GM23338 (cell line): ENCODE results near the gene FGA. TPM values are rescaled to one million over a fixed set of nuclear protein-coding genes. Genes with fewer than 3 reads are reported as not detected.

Experiments
- ATAC-seq: fragments of 200-7000 bp; cut with Tn5 transposase; 3 replicates; pipeline ENCODE4 v1.9.1; 2020
- DNase-seq: peaks from one replicate; pipeline ENCODE4 v3.0.0-alpha.2; 2015; ENCODE audit warnings: low spot score
- H2AFZ ChIP-seq: fragments of 200-600 bp; sonication (generic); 2 replicates; pipeline ENCODE4 v1.8.0; 2016; ENCODE audit warnings: antibody characterized with exemption, mild to moderate bottlenecking, moderate library complexity
- H3F3A ChIP-seq: fragments of 200-600 bp; sonication (generic); replicated peaks from 2 replicates; pipeline ENCODE4 v1.8.0; 2017; ENCODE audit warnings: antibody characterized with exemption, mixed run types, low read depth
- H3K27ac ChIP-seq: fragments of 200-600 bp; sonication (generic); 2 replicates; pipeline ENCODE4 v1.6.1; 2016; ENCODE audit warnings: low read depth
- H3K27me3 ChIP-seq: fragments of 200-600 bp; sonication (generic); 2 replicates; pipeline ENCODE4 v1.8.0; 2016; ENCODE audit warnings: mild to moderate bottlenecking, mixed run types, moderate library complexity; ENCODE audit not compliant: insufficient read depth
- H3K36me3 ChIP-seq: fragments of 200-600 bp; sonication (generic); 2 replicates; pipeline ENCODE4 v1.8.0; 2016; ENCODE audit warnings: mild to moderate bottlenecking; ENCODE audit not compliant: insufficient read depth
- H3K4me1 ChIP-seq: fragments of 200-600 bp; sonication (generic); 2 replicates; pipeline ENCODE4 v1.8.0; 2016; ENCODE audit warnings: mild to moderate bottlenecking, moderate library complexity; ENCODE audit not compliant: insufficient read depth
- H3K4me2 ChIP-seq: fragments of 200-600 bp; sonication (generic); 2 replicates; pipeline ENCODE4 v1.7.1; 2017; ENCODE audit warnings: mixed run types
- H3K4me3 ChIP-seq: fragments of 200-600 bp; sonication (generic); 2 replicates; pipeline ENCODE4 v1.6.1; 2016; ENCODE audit warnings: mixed run types
- H3K79me2 ChIP-seq: fragments of 200-600 bp; sonication (generic); replicated peaks from 2 replicates; pipeline ENCODE4 v1.8.0; 2017; ENCODE audit warnings: mild to moderate bottlenecking; ENCODE audit not compliant: insufficient read depth
- H3K9me2 ChIP-seq: fragments of 200-600 bp; sonication (generic); 2 replicates; pipeline ENCODE4 v1.8.0; 2017; ENCODE audit not compliant: insufficient read depth
- H4K20me1 ChIP-seq: fragments of 200-600 bp; sonication (generic); replicated peaks from 2 replicates; pipeline ENCODE4 v1.8.0; 2017; ENCODE audit warnings: mild to moderate bottlenecking; ENCODE audit not compliant: insufficient read depth
- H3K27ac Mint-ChIP-seq: 2 replicates; pipeline ENCODE4 v1.8.0; 2020; ENCODE audit warnings: inconsistent platforms, mild to moderate bottlenecking, moderate library complexity, mixed read lengths
- H3K27me3 Mint-ChIP-seq: 3 replicates; pipeline ENCODE4 v1.8.0; 2022; ENCODE audit warnings: low read depth, mild to moderate bottlenecking, moderate library complexity, mixed read lengths, inconsistent platforms; ENCODE audit not compliant: insufficient read depth, poor library complexity
- H3K36me3 Mint-ChIP-seq: 3 replicates; pipeline ENCODE4 v1.8.0; 2021; ENCODE audit warnings: low read depth, mild to moderate bottlenecking, inconsistent platforms, moderate library complexity, mixed read lengths
- H3K4me1 Mint-ChIP-seq: 3 replicates; pipeline ENCODE4 v1.8.0; 2020; ENCODE audit warnings: mild to moderate bottlenecking, inconsistent platforms, mixed read lengths
- H3K4me3 Mint-ChIP-seq: 3 replicates; pipeline ENCODE4 v1.8.0; 2021; ENCODE audit warnings: moderate library complexity, mild to moderate bottlenecking, inconsistent platforms, mixed read lengths
- H3K9me3 Mint-ChIP-seq: 3 replicates; pipeline ENCODE4 v1.8.0; 2020; ENCODE audit warnings: moderate library complexity, mild to moderate bottlenecking, inconsistent platforms, mixed read lengths
- CREB1 ChIP-seq: fragments of 250-450 bp; sonication (Bioruptor Pico); IDR thresholded peaks from 2 replicates; pipeline ENCODE4 v1.5.0; 2020; ENCODE audit warnings: low read depth, mild to moderate bottlenecking, moderate library complexity
- EZH2 ChIP-seq: fragments of 200-600 bp; sonication (generic); IDR thresholded peaks from one replicate; pipeline ENCODE4 v1.8.0; 2017; ENCODE audit warnings: antibody characterized with exemption, mild to moderate bottlenecking, low read depth; ENCODE audit not compliant: unreplicated experiment
- EZH2phosphoT487 ChIP-seq: fragments of 200-600 bp; sonication (generic); IDR thresholded peaks from one replicate; pipeline ENCODE4 v1.8.1; 2018; ENCODE audit warnings: antibody characterized with exemption; ENCODE audit not compliant: unreplicated experiment
- JUNB ChIP-seq: IDR thresholded peaks from one replicate; pipeline ENCODE4 v1.6.1; 2016; ENCODE audit warnings: antibody characterized with exemption; ENCODE audit not compliant: unreplicated experiment
- NANOG ChIP-seq: IDR thresholded peaks from 2 replicates; pipeline ENCODE4 v1.6.1; 2016; ENCODE audit warnings: antibody characterized with exemption, borderline replicate concordance
- POLR2AphosphoS5 ChIP-seq: IDR thresholded peaks from 2 replicates; pipeline ENCODE4 v1.6.1; 2016; ENCODE audit warnings: antibody characterized with exemption, low read depth
- STAT1 ChIP-seq: IDR thresholded peaks from one replicate; pipeline ENCODE4 v1.6.1; 2016; ENCODE audit warnings: antibody characterized with exemption; ENCODE audit not compliant: unreplicated experiment
- ZNF114 ChIP-seq: fragments of 250-450 bp; sonication (Bioruptor Pico); IDR thresholded peaks from 2 replicates; pipeline ENCODE4 v1.5.0; 2020; ENCODE audit warnings: mild to moderate bottlenecking, moderate library complexity
- ZNF331 ChIP-seq: fragments of 250-450 bp; sonication (Bioruptor Pico); IDR thresholded peaks from 2 replicates; pipeline ENCODE4 v1.5.0; 2020; ENCODE audit warnings: low read depth, mild to moderate bottlenecking, moderate library complexity
- polyA plus RNA-seq: library from polyadenylated mRNA; unstranded; fragments of >200 nt; fragmentation: Nextera tagmentation; extraction: Ambion mirVana; gene quantifications from 2 replicates; pipeline ENCODE4 v1.2.1, GENCODE V29; 2016
- total RNA-seq: library from RNA; depleted of rRNA; stranded (reverse); fragments of >200 nt; shearing (Covaris generic); gene quantifications from 2 replicates; pipeline ENCODE4 v1.2.3, GENCODE V29; 2014
- TF ChIP-seq, protein P1 (sequence below), 2 experiments: fragments of 200-600 bp in 1 of 2; sonication (generic) in 1 of 2; conservative IDR thresholded peaks; 2 replicates each; pipeline versions ENCODE4 v1.5.1 to v1.6.1; 2016 to 2017; ENCODE audit warnings: antibody characterized with exemption in 2 of 2, low read depth in 2 of 2, mild to moderate bottlenecking in 2 of 2, moderate library complexity in 1 of 2
- TF ChIP-seq, protein P2 (sequence below): IDR thresholded peaks from 2 replicates; pipeline ENCODE4 v1.6.1; 2016; ENCODE audit warnings: antibody characterized with exemption
- TF ChIP-seq, protein P3 (sequence below): fragments of 250-450 bp; sonication (Bioruptor Pico); IDR thresholded peaks from 2 replicates; pipeline ENCODE4 v1.5.0; 2020; ENCODE audit warnings: mild to moderate bottlenecking, moderate library complexity
- TF ChIP-seq, protein P4 (sequence below): IDR thresholded peaks from one replicate; pipeline ENCODE4 v1.6.1; 2018; ENCODE audit warnings: antibody characterized with exemption; ENCODE audit not compliant: unreplicated experiment

The FGA gene
- total and polyA plus RNA-seq, 2 experiments from 2014 or later = not detected

DNA sequence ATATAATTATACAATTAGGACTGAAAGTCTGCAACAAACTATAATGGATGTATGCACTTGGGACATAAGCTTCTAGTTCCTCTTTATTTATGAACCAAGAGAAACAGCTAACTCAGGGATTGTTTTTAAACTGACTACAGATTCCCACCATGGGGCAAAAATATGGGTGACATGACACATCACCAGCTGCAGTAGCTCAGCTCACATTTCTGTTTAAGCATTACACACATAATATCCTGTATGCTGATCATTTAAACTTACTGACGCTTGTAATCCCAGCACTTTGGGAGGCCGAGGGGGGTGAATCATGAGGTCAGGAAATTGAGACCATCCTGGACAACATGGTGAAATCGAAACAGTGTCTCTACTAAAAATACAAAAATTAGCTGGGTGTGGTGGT lies 16.2 kb downstream of the FGA start:
- no peak overlapping the region for H3K4me3 Mint-ChIP-seq
- TF ChIP-seq EZH2 = no peak
- TF ChIP-seq EZH2phosphoT487 = no peak
- TF ChIP-seq, protein P1, sequence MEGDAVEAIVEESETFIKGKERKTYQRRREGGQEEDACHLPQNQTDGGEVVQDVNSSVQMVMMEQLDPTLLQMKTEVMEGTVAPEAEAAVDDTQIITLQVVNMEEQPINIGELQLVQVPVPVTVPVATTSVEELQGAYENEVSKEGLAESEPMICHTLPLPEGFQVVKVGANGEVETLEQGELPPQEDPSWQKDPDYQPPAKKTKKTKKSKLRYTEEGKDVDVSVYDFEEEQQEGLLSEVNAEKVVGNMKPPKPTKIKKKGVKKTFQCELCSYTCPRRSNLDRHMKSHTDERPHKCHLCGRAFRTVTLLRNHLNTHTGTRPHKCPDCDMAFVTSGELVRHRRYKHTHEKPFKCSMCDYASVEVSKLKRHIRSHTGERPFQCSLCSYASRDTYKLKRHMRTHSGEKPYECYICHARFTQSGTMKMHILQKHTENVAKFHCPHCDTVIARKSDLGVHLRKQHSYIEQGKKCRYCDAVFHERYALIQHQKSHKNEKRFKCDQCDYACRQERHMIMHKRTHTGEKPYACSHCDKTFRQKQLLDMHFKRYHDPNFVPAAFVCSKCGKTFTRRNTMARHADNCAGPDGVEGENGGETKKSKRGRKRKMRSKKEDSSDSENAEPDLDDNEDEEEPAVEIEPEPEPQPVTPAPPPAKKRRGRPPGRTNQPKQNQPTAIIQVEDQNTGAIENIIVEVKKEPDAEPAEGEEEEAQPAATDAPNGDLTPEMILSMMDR (conservative IDR thresholded peaks at IDR 0.05; ENCODE audit: low read depth in 2 of 2) = no peak
- TF ChIP-seq, protein P2, sequence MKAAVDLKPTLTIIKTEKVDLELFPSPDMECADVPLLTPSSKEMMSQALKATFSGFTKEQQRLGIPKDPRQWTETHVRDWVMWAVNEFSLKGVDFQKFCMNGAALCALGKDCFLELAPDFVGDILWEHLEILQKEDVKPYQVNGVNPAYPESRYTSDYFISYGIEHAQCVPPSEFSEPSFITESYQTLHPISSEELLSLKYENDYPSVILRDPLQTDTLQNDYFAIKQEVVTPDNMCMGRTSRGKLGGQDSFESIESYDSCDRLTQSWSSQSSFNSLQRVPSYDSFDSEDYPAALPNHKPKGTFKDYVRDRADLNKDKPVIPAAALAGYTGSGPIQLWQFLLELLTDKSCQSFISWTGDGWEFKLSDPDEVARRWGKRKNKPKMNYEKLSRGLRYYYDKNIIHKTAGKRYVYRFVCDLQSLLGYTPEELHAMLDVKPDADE = no peak
- no peak for TF ChIP-seq ZNF331
- TF ChIP-seq, protein P3, sequence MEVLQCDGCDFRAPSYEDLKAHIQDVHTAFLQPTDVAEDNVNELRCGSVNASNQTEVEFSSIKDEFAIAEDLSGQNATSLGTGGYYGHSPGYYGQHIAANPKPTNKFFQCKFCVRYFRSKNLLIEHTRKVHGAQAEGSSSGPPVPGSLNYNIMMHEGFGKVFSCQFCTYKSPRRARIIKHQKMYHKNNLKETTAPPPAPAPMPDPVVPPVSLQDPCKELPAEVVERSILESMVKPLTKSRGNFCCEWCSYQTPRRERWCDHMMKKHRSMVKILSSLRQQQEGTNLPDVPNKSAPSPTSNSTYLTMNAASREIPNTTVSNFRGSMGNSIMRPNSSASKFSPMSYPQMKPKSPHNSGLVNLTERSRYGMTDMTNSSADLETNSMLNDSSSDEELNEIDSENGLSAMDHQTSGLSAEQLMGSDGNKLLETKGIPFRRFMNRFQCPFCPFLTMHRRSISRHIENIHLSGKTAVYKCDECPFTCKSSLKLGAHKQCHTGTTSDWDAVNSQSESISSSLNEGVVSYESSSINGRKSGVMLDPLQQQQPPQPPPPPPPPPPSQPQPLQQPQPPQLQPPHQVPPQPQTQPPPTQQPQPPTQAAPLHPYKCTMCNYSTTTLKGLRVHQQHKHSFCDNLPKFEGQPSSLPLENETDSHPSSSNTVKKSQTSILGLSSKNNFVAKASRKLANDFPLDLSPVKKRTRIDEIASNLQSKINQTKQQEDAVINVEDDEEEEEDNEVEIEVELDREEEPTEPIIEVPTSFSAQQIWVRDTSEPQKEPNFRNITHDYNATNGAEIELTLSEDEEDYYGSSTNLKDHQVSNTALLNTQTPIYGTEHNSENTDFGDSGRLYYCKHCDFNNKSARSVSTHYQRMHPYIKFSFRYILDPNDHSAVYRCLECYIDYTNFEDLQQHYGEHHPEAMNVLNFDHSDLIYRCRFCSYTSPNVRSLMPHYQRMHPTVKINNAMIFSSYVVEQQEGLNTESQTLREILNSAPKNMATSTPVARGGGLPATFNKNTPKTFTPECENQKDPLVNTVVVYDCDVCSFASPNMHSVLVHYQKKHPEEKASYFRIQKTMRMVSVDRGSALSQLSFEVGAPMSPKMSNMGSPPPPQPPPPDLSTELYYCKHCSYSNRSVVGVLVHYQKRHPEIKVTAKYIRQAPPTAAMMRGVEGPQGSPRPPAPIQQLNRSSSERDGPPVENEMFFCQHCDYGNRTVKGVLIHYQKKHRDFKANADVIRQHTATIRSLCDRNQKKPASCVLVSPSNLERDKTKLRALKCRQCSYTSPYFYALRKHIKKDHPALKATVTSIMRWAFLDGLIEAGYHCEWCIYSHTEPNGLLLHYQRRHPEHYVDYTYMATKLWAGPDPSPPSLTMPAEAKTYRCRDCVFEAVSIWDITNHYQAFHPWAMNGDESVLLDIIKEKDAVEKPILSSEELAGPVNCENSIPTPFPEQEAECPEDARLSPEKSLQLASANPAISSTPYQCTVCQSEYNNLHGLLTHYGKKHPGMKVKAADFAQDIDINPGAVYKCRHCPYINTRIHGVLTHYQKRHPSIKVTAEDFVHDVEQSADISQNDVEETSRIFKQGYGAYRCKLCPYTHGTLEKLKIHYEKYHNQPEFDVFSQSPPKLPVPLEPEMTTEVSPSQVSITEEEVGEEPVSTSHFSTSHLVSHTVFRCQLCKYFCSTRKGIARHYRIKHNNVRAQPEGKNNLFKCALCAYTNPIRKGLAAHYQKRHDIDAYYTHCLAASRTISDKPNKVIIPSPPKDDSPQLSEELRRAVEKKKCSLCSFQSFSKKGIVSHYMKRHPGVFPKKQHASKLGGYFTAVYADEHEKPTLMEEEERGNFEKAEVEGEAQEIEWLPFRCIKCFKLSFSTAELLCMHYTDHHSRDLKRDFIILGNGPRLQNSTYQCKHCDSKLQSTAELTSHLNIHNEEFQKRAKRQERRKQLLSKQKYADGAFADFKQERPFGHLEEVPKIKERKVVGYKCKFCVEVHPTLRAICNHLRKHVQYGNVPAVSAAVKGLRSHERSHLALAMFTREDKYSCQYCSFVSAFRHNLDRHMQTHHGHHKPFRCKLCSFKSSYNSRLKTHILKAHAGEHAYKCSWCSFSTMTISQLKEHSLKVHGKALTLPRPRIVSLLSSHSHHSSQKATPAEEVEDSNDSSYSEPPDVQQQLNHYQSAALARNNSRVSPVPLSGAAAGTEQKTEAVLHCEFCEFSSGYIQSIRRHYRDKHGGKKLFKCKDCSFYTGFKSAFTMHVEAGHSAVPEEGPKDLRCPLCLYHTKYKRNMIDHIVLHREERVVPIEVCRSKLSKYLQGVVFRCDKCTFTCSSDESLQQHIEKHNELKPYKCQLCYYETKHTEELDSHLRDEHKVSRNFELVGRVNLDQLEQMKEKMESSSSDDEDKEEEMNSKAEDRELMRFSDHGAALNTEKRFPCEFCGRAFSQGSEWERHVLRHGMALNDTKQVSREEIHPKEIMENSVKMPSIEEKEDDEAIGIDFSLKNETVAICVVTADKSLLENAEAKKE (CRISPR knock-in tag) = no peak
- no peak for TF ChIP-seq STAT1
- TF ChIP-seq ZNF114 = no peak
- TF ChIP-seq CREB1 (CRISPR knock-in tag) = no peak
- no peak for TF ChIP-seq NANOG
- TF ChIP-seq, protein P4, sequence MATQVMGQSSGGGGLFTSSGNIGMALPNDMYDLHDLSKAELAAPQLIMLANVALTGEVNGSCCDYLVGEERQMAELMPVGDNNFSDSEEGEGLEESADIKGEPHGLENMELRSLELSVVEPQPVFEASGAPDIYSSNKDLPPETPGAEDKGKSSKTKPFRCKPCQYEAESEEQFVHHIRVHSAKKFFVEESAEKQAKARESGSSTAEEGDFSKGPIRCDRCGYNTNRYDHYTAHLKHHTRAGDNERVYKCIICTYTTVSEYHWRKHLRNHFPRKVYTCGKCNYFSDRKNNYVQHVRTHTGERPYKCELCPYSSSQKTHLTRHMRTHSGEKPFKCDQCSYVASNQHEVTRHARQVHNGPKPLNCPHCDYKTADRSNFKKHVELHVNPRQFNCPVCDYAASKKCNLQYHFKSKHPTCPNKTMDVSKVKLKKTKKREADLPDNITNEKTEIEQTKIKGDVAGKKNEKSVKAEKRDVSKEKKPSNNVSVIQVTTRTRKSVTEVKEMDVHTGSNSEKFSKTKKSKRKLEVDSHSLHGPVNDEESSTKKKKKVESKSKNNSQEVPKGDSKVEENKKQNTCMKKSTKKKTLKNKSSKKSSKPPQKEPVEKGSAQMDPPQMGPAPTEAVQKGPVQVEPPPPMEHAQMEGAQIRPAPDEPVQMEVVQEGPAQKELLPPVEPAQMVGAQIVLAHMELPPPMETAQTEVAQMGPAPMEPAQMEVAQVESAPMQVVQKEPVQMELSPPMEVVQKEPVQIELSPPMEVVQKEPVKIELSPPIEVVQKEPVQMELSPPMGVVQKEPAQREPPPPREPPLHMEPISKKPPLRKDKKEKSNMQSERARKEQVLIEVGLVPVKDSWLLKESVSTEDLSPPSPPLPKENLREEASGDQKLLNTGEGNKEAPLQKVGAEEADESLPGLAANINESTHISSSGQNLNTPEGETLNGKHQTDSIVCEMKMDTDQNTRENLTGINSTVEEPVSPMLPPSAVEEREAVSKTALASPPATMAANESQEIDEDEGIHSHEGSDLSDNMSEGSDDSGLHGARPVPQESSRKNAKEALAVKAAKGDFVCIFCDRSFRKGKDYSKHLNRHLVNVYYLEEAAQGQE = no peak
- no peak for TF ChIP-seq JUNB
- no peak for TF ChIP-seq POLR2AphosphoS5
- H3K4me1 Mint-ChIP-seq = no peaks in the 10 kb centered on the region
- H3K4me3 ChIP-seq = no peak overlapping the region
- no peaks in the 10 kb centered on the region for H3K36me3 ChIP-seq
- DNase-seq = no peak
- no peak for ATAC-seq
- H3K9me3 Mint-ChIP-seq = no peaks in the 10 kb centered on the region
- no peak overlapping the region for H3K27ac ChIP-seq
- H3K27me3 ChIP-seq = no peaks in the 10 kb centered on the region
- no peaks in the 10 kb centered on the region for H4K20me1 ChIP-seq
- no peaks in the 10 kb centered on the region for H3K9me2 ChIP-seq
- no peaks in the 10 kb centered on the region for H3K4me1 ChIP-seq
- no peaks in the 10 kb centered on the region for H3K79me2 ChIP-seq
- H3K4me2 ChIP-seq = no peak overlapping the region
- peaks cover 2% of the 10 kb centered on the region for H3K27me3 Mint-ChIP-seq
- no peak overlapping the region for H3K27ac Mint-ChIP-seq
- no peaks in the 10 kb centered on the region for H3F3A ChIP-seq
- no peak overlapping the region for H2AFZ ChIP-seq
- H3K36me3 Mint-ChIP-seq = no peaks in the 10 kb centered on the region
